ENCODE data around the gene DCHS2. TPM values are rescaled to one million over a fixed set of nuclear protein-coding genes. Genes with fewer than 3 reads are reported as not detected.

The DCHS2 gene
- polyA plus RNA-seq, 3 donors = not detected

DNA sequence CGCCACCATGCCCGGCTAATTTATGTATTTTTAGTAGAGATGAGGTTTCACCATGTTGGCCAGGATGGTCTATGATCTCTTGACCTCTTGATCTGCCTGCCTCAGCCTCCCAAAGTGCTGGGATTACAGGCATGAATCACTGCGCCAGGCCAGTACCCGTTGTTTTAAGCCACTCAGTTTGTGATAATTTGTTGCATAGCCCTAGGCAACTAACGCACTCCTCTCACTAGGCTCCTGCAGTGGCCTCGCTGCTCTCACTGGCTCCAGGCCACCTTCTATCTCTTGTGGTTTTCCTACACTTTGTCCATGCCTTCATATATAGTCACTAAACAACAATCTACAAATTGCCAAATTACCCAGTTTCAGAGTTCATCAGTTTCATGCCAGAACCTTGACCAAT, 58.1 kb downstream of the DCHS2 start:
- H3K4me1 Mint-ChIP-seq = no peaks in the 10 kb centered on the region
- intact Hi-C loops (cut with micrococcal nuclease) = no loop called here

DNA sequence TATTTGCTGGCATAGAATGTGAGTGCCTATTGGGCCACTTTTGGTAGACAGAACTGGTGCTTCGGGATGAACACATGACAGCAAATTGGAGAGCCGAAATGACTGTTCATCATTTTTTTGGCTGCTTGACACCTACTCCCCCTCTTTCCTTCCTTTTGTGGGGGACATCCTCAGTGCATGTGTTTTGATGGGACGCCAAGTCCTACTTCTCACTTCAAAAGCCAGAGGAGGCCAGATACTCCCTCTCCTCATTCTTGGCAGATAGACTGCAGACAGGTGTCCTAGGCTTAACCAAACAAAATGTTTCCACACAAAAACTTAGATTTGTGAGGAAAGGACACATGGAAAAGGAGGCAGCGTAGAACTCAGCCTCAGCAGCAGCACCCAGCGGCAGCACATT, 62.4 kb downstream of the DCHS2 start:
- H3K4me2 ChIP-seq (replicated peaks; ENCODE audit: extremely low read depth, low read length, poor library complexity, severe bottlenecking) = no peak overlapping the region
- H3K79me2 ChIP-seq (ENCODE audit: insufficient read depth, low read length) = no peaks in the 10 kb centered on the region
- Mint-ChIP-seq H3K4me3 (no peak overlapping the region), H3K27me3 (ENCODE audit: low read depth in 3 of 3) (peaks cover 1 to 14% (median 8%) of the 10 kb centered on the region in 3 donors), H3K4me1 (no peaks in the 10 kb centered on the region), H3K9me3 (peaks cover 0 to 2% (median 0%) of the 10 kb centered on the region in 7 donors), H3K27ac (no peak overlapping the region), H3K36me3 (no peaks in the 10 kb centered on the region)
- intact Hi-C loops (cut with micrococcal nuclease) = no loop called here
- WGBS (ENCODE audit: insufficient coverage) = 97% methylated on average over 4 of the region's 5 CpGs
- no peaks in the 10 kb centered on the region for H4K20me1 ChIP-seq (ENCODE audit: insufficient read depth, low read length)
- H3K4me1 ChIP-seq (ENCODE audit: control insufficient read depth in 1 of 2, insufficient read depth in 2 of 2, low read length in 2 of 2) = no peaks in the 10 kb centered on the region
- H3K27ac ChIP-seq (ENCODE audit: low read depth in 1 of 2, low read length in 2 of 2) = no peak overlapping the region
- H2AFZ ChIP-seq (ENCODE audit: insufficient read depth, low read depth, low read length, poor library complexity, severe bottlenecking) = no peak overlapping the region
- no peak for DNase-seq
- H3K4me3 ChIP-seq (replicated peaks in 1 of 3; ENCODE audit: low read depth in 2 of 3, low read length in 3 of 3) = no peak overlapping the region
- H3K27me3 ChIP-seq (ENCODE audit: control insufficient read depth in 2 of 2, insufficient read depth in 2 of 2, low read length in 2 of 2) = no peaks in the 10 kb centered on the region
- H3K9ac ChIP-seq (ENCODE audit: insufficient read depth, low read length, poor library complexity, severe bottlenecking) = no peak overlapping the region
- TF ChIP-seq, protein P1, sequence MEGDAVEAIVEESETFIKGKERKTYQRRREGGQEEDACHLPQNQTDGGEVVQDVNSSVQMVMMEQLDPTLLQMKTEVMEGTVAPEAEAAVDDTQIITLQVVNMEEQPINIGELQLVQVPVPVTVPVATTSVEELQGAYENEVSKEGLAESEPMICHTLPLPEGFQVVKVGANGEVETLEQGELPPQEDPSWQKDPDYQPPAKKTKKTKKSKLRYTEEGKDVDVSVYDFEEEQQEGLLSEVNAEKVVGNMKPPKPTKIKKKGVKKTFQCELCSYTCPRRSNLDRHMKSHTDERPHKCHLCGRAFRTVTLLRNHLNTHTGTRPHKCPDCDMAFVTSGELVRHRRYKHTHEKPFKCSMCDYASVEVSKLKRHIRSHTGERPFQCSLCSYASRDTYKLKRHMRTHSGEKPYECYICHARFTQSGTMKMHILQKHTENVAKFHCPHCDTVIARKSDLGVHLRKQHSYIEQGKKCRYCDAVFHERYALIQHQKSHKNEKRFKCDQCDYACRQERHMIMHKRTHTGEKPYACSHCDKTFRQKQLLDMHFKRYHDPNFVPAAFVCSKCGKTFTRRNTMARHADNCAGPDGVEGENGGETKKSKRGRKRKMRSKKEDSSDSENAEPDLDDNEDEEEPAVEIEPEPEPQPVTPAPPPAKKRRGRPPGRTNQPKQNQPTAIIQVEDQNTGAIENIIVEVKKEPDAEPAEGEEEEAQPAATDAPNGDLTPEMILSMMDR (IDR thresholded peaks at IDR 0.05) = no peak
- H3K9me3 ChIP-seq (replicated peaks in 1 of 2; ENCODE audit: control insufficient read depth in 1 of 2, insufficient read depth in 1 of 2, low read length in 2 of 2) = no peaks in the 10 kb centered on the region
- H3K36me3 ChIP-seq (replicated peaks in 1 of 2; ENCODE audit: control insufficient read depth in 1 of 2, insufficient read depth in 2 of 2, low read length in 2 of 2) = no peaks in the 10 kb centered on the region

More for the DNA sequence above, 58.1 kb downstream of the DCHS2 start:
- Mint-ChIP-seq H3K36me3 (no peaks in the 10 kb centered on the region), H3K27ac (no peak overlapping the region), H3K27me3 (ENCODE audit: low read depth in 3 of 3) (peaks cover 0 to 9% (median 8%) of the 10 kb centered on the region in 3 donors), H3K9me3 (peaks cover 0 to 5% (median 0%) of the 10 kb centered on the region in 7 donors), H3K4me3 (no peak overlapping the region)
- Histone ChIP-seq H3K4me2 (replicated peaks; ENCODE audit: extremely low read depth, low read length, poor library complexity, severe bottlenecking) (no peak overlapping the region), H3K9me3 (replicated peaks in 1 of 2; ENCODE audit: control insufficient read depth in 1 of 2, insufficient read depth in 1 of 2, low read length in 2 of 2) (no peaks in the 10 kb centered on the region), H3K4me1 (ENCODE audit: control insufficient read depth in 1 of 2, insufficient read depth in 2 of 2, low read length in 2 of 2) (no peaks in the 10 kb centered on the region), H2AFZ (ENCODE audit: insufficient read depth, low read depth, low read length, poor library complexity, severe bottlenecking) (no peak overlapping the region), H3K27ac (ENCODE audit: low read depth in 1 of 2, low read length in 2 of 2) (no peak overlapping the region), H3K4me3 (replicated peaks in 1 of 3; ENCODE audit: low read depth in 2 of 3, low read length in 3 of 3) (no peak overlapping the region), H3K27me3 (ENCODE audit: control insufficient read depth in 2 of 2, insufficient read depth in 2 of 2, low read length in 2 of 2) (no peaks in the 10 kb centered on the region), H3K9ac (ENCODE audit: insufficient read depth, low read length, poor library complexity, severe bottlenecking) (no peak overlapping the region), H3K36me3 (replicated peaks in 1 of 2; ENCODE audit: control insufficient read depth in 1 of 2, insufficient read depth in 2 of 2, low read length in 2 of 2) (no peaks in the 10 kb centered on the region), H3K79me2 (ENCODE audit: insufficient read depth, low read length) (no peaks in the 10 kb centered on the region), H4K20me1 (ENCODE audit: insufficient read depth, low read length) (no peaks in the 10 kb centered on the region)
- WGBS (ENCODE audit: insufficient coverage) = 100% methylated on average over 4 of the region's 6 CpGs
- TF ChIP-seq, protein P1 (IDR thresholded peaks at IDR 0.05) = no peak
- DNase-seq = no peak

Measured in CD14-positive monocyte (primary cell).